PFSK-1 (cell line): Measurements from ENCODE around the gene KIF15.
A peak's percentile ranks its signal among the peaks of the same experiment; 100 is the strongest.

Experiments used
- POLR2AphosphoS5 ChIP-seq: IDR thresholded peaks from 2 replicates; pipeline ENCODE4 v1.6.1; 2012; ENCODE audit warnings: low read depth, mild to moderate bottlenecking, control low read depth, low read length, moderate library complexity
- REST ChIP-seq, 2 experiments: IDR thresholded peaks; 2 replicates each; pipeline versions ENCODE4 v1.6.1 to v1.8.0; 2011 to 2012; ENCODE audit warnings: low read depth in 2 of 2, low read length in 2 of 2, control low read depth in 1 of 2, inconsistent platforms in 1 of 2, mild to moderate bottlenecking in 1 of 2, moderate library complexity in 1 of 2; ENCODE audit not compliant: insufficient read depth in 1 of 2
- SIN3A ChIP-seq: IDR thresholded peaks from 2 replicates; pipeline ENCODE4 v1.6.1; 2012; ENCODE audit warnings: mild to moderate bottlenecking, low read length, moderate library complexity, borderline replicate concordance; ENCODE audit not compliant: insufficient read depth
- TAF1 ChIP-seq: IDR thresholded peaks from 2 replicates; pipeline ENCODE4 v1.6.1; 2012; ENCODE audit warnings: low read length, control low read depth, borderline replicate concordance; ENCODE audit not compliant: insufficient read depth

- TF ChIP-seq POLR2AphosphoS5 (0 out of 2 replicates have a peak, but pooled peaks have one; percentile 27), REST (IDR thresholded peaks at IDR 0.05; ENCODE audit: insufficient read depth in 1 of 2, low read depth in 2 of 2, low read length in 2 of 2) (peak in 1 of 2 experiments; percentile 16; a peak in 1 of 4 replicates), SIN3A (no peak), TAF1 (no peak)
Observed at GRCh38 chr3:44729384-44729910, 32.1 kb upstream of the KIF15 start, which contains the start of gene ZNF501.
